GM12872 (cell line): ENCODE results near the gene FGFR1OP2.
A peak's percentile ranks its signal among the peaks of the same experiment; 100 is the strongest.

ENCODE experiments used
- CTCF ChIP-seq: IDR thresholded peaks from 3 replicates; pipeline ENCODE4 v1.5.1; 2011; ENCODE audit warnings: low read depth, mild to moderate bottlenecking, low read length, moderate library complexity; ENCODE audit not compliant: insufficient read depth

Gene FGFR1OP2

GRCh38 chr12:27014085-27014858 is 76.0 kb downstream of the FGFR1OP2 start, which contains the start of gene TM7SF3:
Gene TM7SF3 (minus strand): TSS chr12:27014384. CDS start chr12:27014168, 216 bp downstream.
- peak; percentile 92 for TF ChIP-seq CTCF

- TF ChIP-seq CTCF, result no peak
Measured at GRCh38 chr12:27014859-27015729, 76.8 kb downstream of the FGFR1OP2 start.

GRCh38 chr12:27015730-27016076 is 77.4 kb downstream of the FGFR1OP2 start:
- TF ChIP-seq CTCF, result peak; percentile 37; the same call in 1 of the 3 replicates
